Left ventricle myocardium inferior (tissue), 1 donor: ENCODE data around the gene SNN. TPM values are rescaled to one million over a fixed set of nuclear protein-coding genes. Genes with fewer than 3 reads are reported as not detected.

Experiments
- DNase-seq: peaks from one replicate; pipeline ENCODE4 v3.0.0-alpha.2; 2020
- H3K27ac ChIP-seq: fragments of 200-600 bp; replicated peaks from 2 replicates; pipeline ENCODE4 v1.8.0; 2021
- H3K27me3 ChIP-seq: fragments of 200-600 bp; 2 replicates; pipeline ENCODE4 v1.8.0; 2021; ENCODE audit warnings: low read depth
- H3K36me3 ChIP-seq: fragments of 200-600 bp; 2 replicates; pipeline ENCODE4 v1.8.0; 2021
- H3K4me1 ChIP-seq: fragments of 200-600 bp; 2 replicates; pipeline ENCODE4 v1.8.0; 2021
- H3K4me3 ChIP-seq: fragments of 200-600 bp; 2 replicates; pipeline ENCODE4 v1.8.0; 2021; ENCODE audit warnings: mild to moderate bottlenecking, moderate library complexity
- H3K9me3 ChIP-seq: fragments of 200-600 bp; replicated peaks from 2 replicates; pipeline ENCODE4 v1.8.0; 2021
- intact Hi-C: fragments of 100-400 bp; cut with micrococcal nuclease; formaldehyde crosslinking; loops from one replicate; pipeline ENCODE4 v1.11.0; 2022
- total RNA-seq: library from RNA; stranded (reverse); fragmentation: NEBNext Ultra II Directional; extraction: Animal tissue kit (Norgen Biotek cat#: 25700); gene quantifications from one replicate; pipeline ENCODE4 v1.2.1, GENCODE V29; 2021
- TF ChIP-seq, protein P1 (sequence below): fragments of 200-600 bp; IDR thresholded peaks from 2 replicates; pipeline ENCODE4 v1.8.0; 2021; ENCODE audit warnings: antibody characterized with exemption, mild to moderate bottlenecking, borderline replicate concordance
- donor health status: DM: no; HTN: yes; CAD: no; lungs with severe emphysema.

The SNN gene
- total RNA-seq, 1 donor from 2014 or later = 28.2 TPM

DNA sequence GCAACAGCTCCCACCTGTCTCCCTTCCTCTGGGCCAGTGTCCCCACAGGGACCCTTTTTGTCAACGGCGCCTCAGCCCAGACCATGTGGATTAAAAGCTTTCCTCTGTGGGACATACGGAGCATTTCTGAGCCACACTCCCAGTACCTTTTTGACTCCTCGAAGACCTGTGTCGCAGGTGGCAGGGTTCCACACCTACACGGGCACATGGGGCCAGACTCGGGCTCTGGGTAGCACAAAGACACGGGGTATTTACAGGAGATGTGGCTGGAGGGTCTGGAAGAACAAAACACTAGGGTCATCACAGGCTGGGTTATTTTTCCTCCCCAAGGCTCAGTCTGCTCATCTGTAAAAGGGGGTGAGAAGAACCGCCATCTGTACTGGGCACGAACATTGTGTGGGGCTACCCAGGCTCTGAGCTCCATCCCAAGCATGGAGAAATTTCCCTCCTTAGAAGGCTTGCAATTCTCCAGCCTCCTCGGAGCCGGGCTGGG is 32.5 kb upstream of the SNN start:
- Histone ChIP-seq H3K27me3 (no peaks in the 10 kb centered on the region), H3K4me1 (peaks cover 21% of the 10 kb centered on the region), H3K4me3 (no peak overlapping the region), H3K27ac (no peak overlapping the region), H3K9me3 (no peaks in the 10 kb centered on the region), H3K36me3 (no peaks in the 10 kb centered on the region)
- intact Hi-C loops = no loop called here
- TF ChIP-seq, protein P1, sequence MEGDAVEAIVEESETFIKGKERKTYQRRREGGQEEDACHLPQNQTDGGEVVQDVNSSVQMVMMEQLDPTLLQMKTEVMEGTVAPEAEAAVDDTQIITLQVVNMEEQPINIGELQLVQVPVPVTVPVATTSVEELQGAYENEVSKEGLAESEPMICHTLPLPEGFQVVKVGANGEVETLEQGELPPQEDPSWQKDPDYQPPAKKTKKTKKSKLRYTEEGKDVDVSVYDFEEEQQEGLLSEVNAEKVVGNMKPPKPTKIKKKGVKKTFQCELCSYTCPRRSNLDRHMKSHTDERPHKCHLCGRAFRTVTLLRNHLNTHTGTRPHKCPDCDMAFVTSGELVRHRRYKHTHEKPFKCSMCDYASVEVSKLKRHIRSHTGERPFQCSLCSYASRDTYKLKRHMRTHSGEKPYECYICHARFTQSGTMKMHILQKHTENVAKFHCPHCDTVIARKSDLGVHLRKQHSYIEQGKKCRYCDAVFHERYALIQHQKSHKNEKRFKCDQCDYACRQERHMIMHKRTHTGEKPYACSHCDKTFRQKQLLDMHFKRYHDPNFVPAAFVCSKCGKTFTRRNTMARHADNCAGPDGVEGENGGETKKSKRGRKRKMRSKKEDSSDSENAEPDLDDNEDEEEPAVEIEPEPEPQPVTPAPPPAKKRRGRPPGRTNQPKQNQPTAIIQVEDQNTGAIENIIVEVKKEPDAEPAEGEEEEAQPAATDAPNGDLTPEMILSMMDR = no peak
- DNase-seq = no peak

- Histone ChIP-seq H3K9me3 (no peaks in the 10 kb centered on the region), H3K36me3 (no peaks in the 10 kb centered on the region), H3K4me1 (peaks cover 26% of the 10 kb centered on the region), H3K4me3 (no peak overlapping the region), H3K27ac (no peak overlapping the region), H3K27me3 (no peaks in the 10 kb centered on the region)
- no peak for DNase-seq
- TF ChIP-seq, protein P1 = no peak
- intact Hi-C loops = no loop called here
Observed at GRCh38 chr16:11636172-11636721, 32.0 kb upstream of the SNN start.

DNA sequence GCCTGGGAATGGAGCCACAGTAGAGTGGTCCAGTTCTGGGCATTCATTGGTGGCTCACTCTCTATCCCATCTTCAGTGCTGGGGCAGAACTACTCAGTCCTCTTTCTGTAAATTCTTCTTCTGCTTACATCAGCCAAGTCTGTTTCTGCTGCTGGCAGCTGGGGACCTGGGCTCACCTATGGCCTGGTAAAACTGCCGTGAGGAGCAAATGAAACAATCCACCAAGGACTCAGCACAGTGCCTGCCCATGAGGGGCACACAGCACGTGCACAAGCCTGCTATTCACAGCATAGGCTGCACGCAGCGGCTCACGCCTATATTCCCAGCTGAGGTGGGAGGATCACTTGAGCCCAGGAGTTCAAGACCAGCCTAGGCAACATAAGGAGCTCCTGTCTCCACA is 30.9 kb upstream of the SNN start:
- H3K9me3 ChIP-seq = no peaks in the 10 kb centered on the region
- peaks cover 29% of the 10 kb centered on the region for H3K4me1 ChIP-seq

GRCh38 chr16:11638140-11638539 is 30.1 kb upstream of the SNN start:
- intact Hi-C loops = no loop called here
- DNase-seq = no peak
- no peak overlapping the region for H3K27ac ChIP-seq
- no peak overlapping the region for H3K4me3 ChIP-seq
- H3K36me3 ChIP-seq = no peaks in the 10 kb centered on the region
- no peaks in the 10 kb centered on the region for H3K9me3 ChIP-seq
- TF ChIP-seq, protein P1 = no peak
- H3K4me1 ChIP-seq = peaks cover 21% of the 10 kb centered on the region
- no peaks in the 10 kb centered on the region for H3K27me3 ChIP-seq

More for the DNA sequence above, 30.9 kb upstream of the SNN start:
- no peak overlapping the region for H3K27ac ChIP-seq
- intact Hi-C loops = no loop called here
- DNase-seq = no peak
- H3K36me3 ChIP-seq = no peaks in the 10 kb centered on the region
- H3K4me3 ChIP-seq = no peak overlapping the region
- TF ChIP-seq, protein P1 = no peak
- no peaks in the 10 kb centered on the region for H3K27me3 ChIP-seq

GRCh38 chr16:11639008-11639562 is 29.2 kb upstream of the SNN start:
- TF ChIP-seq, protein P1 = no peak
- H3K9me3 ChIP-seq = no peaks in the 10 kb centered on the region
- no peak overlapping the region for H3K27ac ChIP-seq
- no peak for DNase-seq
- H3K4me1 ChIP-seq = peaks cover 20% of the 10 kb centered on the region
- intact Hi-C loops = no loop called here
- no peaks in the 10 kb centered on the region for H3K27me3 ChIP-seq
- H3K4me3 ChIP-seq = no peak overlapping the region
- no peaks in the 10 kb centered on the region for H3K36me3 ChIP-seq
